GM21528 (cell line): Measurements from ENCODE around the gene KANSL1.
"Not testable (repeated sequence)": the region's sequence is repeated elsewhere in the genome, so short reads cannot be mapped to it uniquely, and the experiment has no call there.

ENCODE experiments used
- ATAC-seq: cut with Tn5 transposase; IDR thresholded peaks from one replicate; pipeline ENCODE4 v1.9.1; 2021; ENCODE audit warnings: mild to moderate bottlenecking, moderate library complexity; ENCODE audit not compliant: unreplicated experiment, low FRiP score

Gene KANSL1

DNA sequence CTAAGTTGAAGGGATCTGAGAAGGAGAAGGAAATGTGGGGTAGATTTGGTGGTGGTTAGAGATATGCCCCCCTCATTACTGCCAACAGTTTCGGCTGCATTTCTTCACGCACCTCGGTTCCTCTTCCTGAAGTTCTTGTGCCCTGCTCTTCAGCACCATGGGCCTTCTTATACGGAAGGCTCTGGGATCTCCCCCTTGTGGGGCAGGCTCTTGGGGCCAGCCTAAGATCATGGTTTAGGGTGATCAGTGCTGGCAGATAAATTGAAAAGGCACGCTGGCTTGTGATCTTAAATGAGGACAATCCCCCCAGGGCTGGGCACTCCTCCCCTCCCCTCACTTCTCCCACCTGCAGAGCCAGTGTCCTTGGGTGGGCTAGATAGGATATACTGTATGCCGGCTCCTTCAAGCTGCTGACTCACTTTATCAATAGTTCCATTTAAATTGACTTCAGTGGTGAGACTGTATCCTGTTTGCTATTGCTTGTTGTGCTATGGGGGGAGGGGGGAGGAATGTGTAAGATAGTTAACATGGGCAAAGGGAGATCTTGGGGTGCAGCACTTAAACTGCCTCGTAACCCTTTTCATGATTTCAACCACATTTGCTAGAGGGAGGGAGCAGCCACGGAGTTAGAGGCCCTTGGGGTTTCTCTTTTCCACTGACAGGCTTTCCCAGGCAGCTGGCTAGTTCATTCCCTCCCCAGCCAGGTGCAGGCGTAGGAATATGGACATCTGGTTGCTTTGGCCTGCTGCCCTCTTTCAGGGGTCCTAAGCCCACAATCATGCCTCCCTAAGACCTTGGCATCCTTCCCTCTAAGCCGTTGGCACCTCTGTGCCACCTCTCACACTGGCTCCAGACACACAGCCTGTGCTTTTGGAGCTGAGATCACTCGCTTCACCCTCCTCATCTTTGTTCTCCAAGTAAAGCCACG, 165.9 kb downstream of the KANSL1 start:
- ATAC-seq, result no peak

DNA sequence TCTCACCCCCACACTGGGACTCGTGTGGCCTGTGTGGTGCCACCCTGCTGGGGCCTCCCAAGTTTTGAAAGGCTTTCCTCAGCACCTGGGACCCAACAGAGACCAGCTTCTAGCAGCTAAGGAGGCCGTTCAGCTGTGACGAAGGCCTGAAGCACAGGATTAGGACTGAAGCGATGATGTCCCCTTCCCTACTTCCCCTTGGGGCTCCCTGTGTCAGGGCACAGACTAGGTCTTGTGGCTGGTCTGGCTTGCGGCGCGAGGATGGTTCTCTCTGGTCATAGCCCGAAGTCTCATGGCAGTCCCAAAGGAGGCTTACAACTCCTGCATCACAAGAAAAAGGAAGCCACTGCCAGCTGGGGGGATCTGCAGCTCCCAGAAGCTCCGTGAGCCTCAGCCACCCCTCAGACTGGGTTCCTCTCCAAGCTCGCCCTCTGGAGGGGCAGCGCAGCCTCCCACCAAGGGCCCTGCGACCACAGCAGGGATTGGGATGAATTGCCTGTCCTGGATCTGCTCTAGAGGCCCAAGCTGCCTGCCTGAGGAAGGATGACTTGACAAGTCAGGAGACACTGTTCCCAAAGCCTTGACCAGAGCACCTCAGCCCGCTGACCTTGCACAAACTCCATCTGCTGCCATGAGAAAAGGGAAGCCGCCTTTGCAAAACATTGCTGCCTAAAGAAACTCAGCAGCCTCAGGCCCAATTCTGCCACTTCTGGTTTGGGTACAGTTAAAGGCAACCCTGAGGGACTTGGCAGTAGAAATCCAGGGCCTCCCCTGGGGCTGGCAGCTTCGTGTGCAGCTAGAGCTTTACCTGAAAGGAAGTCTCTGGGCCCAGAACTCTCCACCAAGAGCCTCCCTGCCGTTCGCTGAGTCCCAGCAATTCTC, 166.8 kb downstream of the KANSL1 start:
- no peak for ATAC-seq

DNA sequence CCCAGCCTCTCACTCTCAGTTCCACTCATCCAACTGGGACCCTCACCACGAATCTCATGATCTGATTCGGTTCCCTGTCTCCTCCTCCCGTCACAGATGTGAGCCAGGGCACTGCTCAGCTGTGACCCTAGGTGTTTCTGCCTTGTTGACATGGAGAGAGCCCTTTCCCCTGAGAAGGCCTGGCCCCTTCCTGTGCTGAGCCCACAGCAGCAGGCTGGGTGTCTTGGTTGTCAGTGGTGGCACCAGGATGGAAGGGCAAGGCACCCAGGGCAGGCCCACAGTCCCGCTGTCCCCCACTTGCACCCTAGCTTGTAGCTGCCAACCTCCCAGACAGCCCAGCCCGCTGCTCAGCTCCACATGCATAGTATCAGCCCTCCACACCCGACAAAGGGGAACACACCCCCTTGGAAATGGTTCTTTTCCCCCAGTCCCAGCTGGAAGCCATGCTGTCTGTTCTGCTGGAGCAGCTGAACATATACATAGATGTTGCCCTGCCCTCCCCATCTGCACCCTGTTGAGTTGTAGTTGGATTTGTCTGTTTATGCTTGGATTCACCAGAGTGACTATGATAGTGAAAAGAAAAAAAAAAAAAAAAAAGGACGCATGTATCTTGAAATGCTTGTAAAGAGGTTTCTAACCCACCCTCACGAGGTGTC, 167.6 kb downstream of the KANSL1 start:
- ATAC-seq, result no peak

DNA sequence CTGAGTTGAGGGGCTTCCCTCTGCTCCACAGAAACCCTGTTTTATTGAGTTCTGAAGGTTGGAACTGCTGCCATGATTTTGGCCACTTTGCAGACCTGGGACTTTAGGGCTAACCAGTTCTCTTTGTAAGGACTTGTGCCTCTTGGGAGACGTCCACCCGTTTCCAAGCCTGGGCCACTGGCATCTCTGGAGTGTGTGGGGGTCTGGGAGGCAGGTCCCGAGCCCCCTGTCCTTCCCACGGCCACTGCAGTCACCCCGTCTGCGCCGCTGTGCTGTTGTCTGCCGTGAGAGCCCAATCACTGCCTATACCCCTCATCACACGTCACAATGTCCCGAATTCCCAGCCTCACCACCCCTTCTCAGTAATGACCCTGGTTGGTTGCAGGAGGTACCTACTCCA, 168.2 kb downstream of the KANSL1 start:
- ATAC-seq, result no peak

GRCh38 chr17:46024590-46024989, 168.6 kb downstream of the KANSL1 start:
- ATAC-seq, result no peak

- no peak for ATAC-seq
Measured at GRCh38 chr17:46023783-46024388, 169.3 kb downstream of the KANSL1 start.

GRCh38 chr17:46023366-46023765, 169.9 kb downstream of the KANSL1 start:
- ATAC-seq, result not testable (repeated sequence)

DNA sequence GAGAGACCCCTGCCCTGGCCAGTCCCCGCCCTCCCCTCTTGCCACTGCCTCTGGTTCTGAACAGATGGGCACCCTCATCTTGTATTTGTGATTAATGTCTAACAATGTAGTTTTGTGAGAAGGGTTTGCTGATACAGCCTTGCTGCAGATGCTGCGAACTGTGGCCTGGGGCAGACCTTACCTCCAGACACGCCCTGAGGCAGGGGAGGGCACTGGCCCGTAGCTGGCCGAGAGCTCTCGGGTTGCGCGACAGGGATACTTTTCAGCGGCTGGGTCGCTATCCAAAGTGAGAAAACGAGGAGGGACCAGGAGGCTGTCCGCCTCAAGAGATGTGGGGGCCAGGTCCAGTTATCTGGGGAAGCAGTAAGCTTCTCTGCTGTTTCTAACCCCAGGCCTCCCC, 172.2 kb downstream of the KANSL1 start:
- ATAC-seq, result no peak

- ATAC-seq, result peak; percentile 58
Measured at GRCh38 chr17:46020023-46020761, 173.0 kb downstream of the KANSL1 start.

- ATAC-seq, result not testable (repeated sequence)
Measured at GRCh38 chr17:46019408-46019925, 173.8 kb downstream of the KANSL1 start.

DNA sequence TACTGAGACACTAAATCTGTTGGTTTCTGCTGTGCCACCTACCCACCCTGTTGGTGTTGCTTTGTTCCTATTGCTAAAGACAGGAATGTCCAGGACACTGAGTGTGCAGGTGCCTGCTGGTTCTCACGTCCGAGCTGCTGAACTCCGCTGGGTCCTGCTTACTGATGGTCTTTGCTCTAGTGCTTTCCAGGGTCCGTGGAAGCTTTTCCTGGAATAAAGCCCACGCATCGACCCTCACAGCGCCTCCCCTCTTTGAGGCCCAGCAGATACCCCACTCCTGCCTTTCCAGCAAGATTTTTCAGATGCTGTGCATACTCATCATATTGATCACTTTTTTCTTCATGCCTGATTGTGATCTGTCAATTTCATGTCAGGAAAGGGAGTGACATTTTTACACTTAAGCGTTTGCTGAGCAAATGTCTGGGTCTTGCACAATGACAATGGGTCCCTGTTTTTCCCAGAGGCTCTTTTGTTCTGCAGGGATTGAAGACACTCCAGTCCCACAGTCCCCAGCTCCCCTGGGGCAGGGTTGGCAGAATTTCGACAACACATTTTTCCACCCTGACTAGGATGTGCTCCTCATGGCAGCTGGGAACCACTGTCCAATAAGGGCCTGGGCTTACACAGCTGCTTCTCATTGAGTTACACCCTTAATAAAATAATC, 179.6 kb downstream of the KANSL1 start:
- ATAC-seq, result no peak

DNA sequence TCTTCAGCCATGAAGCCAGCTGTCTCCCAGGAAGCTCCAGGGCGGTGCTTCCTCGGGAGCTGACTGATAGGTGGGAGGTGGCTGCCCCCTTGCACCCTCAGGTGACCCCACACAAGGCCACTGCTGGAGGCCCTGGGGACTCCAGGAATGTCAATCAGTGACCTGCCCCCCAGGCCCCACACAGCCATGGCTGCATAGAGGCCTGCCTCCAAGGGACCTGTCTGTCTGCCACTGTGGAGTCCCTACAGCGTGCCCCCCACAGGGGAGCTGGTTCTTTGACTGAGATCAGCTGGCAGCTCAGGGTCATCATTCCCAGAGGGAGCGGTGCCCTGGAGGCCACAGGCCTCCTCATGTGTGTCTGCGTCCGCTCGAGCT, 180.1 kb downstream of the KANSL1 start:
- ATAC-seq, result no peak

GRCh38 chr17:46012506-46013079, 180.6 kb downstream of the KANSL1 start:
- ATAC-seq, result no peak

DNA sequence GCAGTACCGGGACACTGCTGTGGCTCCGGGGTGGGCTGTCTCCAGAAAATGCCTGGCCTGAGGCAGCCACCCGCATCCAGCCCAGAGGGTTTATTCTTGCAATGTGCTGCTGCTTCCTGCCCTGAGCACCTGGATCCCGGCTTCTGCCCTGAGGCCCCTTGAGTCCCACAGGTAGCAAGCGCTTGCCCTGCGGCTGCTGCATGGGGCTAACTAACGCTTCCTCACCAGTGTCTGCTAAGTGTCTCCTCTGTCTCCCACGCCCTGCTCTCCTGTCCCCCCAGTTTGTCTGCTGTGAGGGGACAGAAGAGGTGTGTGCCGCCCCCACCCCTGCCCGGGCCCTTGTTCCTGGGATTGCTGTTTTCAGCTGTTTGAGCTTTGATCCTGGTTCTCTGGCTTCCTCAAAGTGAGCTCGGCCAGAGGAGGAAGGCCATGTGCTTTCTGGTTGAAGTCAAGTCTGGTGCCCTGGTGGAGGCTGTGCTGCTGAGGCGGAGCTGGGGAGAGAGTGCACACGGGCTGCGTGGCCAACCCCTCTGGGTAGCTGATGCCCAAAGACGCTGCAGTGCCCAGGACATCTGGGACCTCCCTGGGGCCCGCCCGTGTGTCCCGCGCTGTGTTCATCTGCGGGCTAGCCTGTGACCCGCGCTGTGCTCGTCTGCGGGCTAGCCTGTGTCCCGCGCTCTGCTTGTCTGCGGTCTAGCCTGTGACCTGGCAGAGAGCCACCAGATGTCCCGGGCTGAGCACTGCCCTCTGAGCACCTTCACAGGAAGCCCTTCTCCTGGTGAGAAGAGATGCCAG, 181.3 kb downstream of the KANSL1 start:
- no peak for ATAC-seq

- ATAC-seq, result no peak
Measured at GRCh38 chr17:46010597-46011186, 182.5 kb downstream of the KANSL1 start.

GRCh38 chr17:46009681-46010596, 183.3 kb downstream of the KANSL1 start:
- ATAC-seq, result no peak
